Muscle layer of duodenum (tissue), 2 donors: Measurements from ENCODE around the gene PKHD1.

Experiments used
- H3K27ac ChIP-seq: one replicate; pipeline ENCODE4 v1.7.0; 2013; ENCODE audit warnings: mild to moderate bottlenecking, low read length
- H3K27me3 ChIP-seq: one replicate; pipeline ENCODE4 v1.7.0; 2013; ENCODE audit warnings: low read depth, mild to moderate bottlenecking, control low read depth, low read length
- H3K36me3 ChIP-seq, 2 donors: one replicate each; pipeline ENCODE4 v1.7.0; 2013; ENCODE audit warnings: low read length in 2 of 2, control low read depth in 1 of 2, mild to moderate bottlenecking in 1 of 2; ENCODE audit not compliant: insufficient read depth in 2 of 2, control insufficient read depth in 1 of 2
- H3K4me1 ChIP-seq, 2 donors: one replicate each; pipeline ENCODE4 v1.7.0; 2013; ENCODE audit warnings: low read length in 2 of 2, mild to moderate bottlenecking in 2 of 2, control low read depth in 1 of 2, moderate library complexity in 1 of 2; ENCODE audit not compliant: insufficient read depth in 2 of 2, control insufficient read depth in 1 of 2
- H3K4me3 ChIP-seq, 2 donors: one replicate each; pipeline ENCODE4 v1.7.0; 2013; ENCODE audit warnings: low read length in 2 of 2, low read depth in 1 of 2, mild to moderate bottlenecking in 1 of 2
- H3K9me3 ChIP-seq, 2 donors: one replicate each; pipeline ENCODE4 v1.7.0; 2013; ENCODE audit warnings: low read length in 2 of 2, control low read depth in 1 of 2, mild to moderate bottlenecking in 1 of 2; ENCODE audit not compliant: control insufficient read depth in 1 of 2
- donor health status: healthy.

The PKHD1 gene

DNA sequence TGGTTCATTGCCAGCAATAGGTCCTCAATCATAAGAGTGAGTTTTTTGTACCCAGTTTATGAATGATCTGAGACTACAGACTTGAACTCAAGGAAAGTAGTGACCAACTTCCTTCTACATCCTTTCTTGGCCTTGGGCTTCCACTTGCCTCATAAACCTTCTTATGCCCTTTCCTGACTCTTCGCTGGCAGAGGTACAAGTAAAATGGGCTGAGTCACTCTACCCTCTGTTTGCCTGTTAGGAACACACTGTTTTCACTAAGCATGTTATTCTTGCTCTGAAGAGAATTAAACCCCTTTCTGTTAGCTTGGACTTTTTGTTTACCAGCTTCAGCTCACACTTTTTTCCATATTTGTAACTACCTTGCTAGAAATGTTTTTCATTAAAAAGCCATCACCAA lies 74.4 kb downstream of the PKHD1 start:
- no peaks in the 10 kb centered on the region for H3K27me3 ChIP-seq
- no peak overlapping the region for H3K4me3 ChIP-seq
- H3K27ac ChIP-seq = no peak overlapping the region
- peaks cover 0 to 9% of the 10 kb centered on the region in 2 donors for H3K4me1 ChIP-seq
- no peaks in the 10 kb centered on the region for H3K9me3 ChIP-seq
- no peaks in the 10 kb centered on the region for H3K36me3 ChIP-seq

DNA sequence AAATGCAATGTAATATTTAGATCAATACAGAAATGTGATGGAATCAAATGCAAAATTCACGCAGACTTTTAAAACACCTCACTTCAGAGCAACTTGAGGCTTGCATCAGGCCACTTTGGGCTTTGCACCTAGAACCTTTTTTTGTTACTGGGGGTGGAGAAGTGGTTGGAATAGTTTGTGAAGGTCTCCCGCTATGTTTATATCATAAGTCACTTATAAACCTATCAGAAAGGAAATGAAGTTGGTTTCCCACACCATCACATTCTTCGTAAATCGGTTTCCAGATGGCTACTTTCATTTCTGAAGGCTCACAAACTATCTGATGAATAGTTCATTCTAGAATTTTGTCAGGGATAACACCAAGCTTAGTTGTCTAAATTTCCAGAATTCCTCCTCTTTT lies 74.8 kb downstream of the PKHD1 start:
- H3K4me3 ChIP-seq = no peak overlapping the region
- H3K36me3 ChIP-seq = no peaks in the 10 kb centered on the region
- H3K4me1 ChIP-seq = peaks cover 0 to 9% of the 10 kb centered on the region in 2 donors
- no peaks in the 10 kb centered on the region for H3K9me3 ChIP-seq
- no peaks in the 10 kb centered on the region for H3K27me3 ChIP-seq
- H3K27ac ChIP-seq = no peak overlapping the region

DNA sequence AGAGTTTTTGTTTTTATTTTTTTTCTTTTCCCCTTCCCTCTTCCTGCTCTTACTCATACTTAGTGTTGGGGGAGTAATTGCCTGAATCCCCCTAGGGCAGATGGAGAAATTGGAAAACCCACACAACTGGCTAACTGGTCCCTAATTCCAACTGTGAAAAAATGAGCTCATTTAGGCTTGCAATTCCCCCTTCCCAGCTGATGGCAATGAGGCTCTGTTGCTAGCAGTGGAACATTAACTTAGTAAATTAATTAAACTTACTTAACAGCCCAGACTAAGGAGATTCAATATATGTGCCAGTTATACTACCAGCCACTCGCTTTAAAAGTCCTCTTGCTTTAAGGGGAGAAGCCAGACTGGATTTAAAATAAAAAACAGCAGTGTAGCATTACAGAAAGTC lies 76.6 kb downstream of the PKHD1 start:
- no peaks in the 10 kb centered on the region for H3K36me3 ChIP-seq
- no peak overlapping the region for H3K27ac ChIP-seq
- no peaks in the 10 kb centered on the region for H3K9me3 ChIP-seq
- H3K27me3 ChIP-seq = no peaks in the 10 kb centered on the region
- peaks cover 0 to 9% of the 10 kb centered on the region in 2 donors for H3K4me1 ChIP-seq
- no peak overlapping the region for H3K4me3 ChIP-seq

DNA sequence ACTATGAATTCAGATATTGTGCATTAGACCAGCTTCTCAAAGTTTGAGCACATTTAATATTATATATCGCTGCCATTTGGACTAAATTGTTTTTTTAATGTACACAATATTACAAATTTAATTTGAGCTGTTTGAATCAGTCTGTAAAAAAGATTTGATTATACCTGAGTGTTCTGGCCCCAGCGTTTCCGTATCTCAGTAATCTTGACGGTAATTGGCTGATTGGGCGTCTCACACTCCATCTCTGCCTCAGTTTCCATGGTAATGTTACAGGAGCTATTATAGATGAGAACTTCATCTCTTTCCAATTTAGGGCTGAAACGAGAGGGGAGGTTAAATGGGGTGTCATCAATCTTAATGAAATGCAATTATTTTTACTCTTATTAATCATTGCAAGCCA lies 77.3 kb downstream of the PKHD1 start:
- H3K36me3 ChIP-seq = no peaks in the 10 kb centered on the region
- peaks cover 0 to 9% of the 10 kb centered on the region in 2 donors for H3K4me1 ChIP-seq
- H3K9me3 ChIP-seq = no peaks in the 10 kb centered on the region
- H3K27me3 ChIP-seq = no peaks in the 10 kb centered on the region
- H3K27ac ChIP-seq = no peak overlapping the region
- H3K4me3 ChIP-seq = no peak overlapping the region

- Histone ChIP-seq H3K9me3 (no peaks in the 10 kb centered on the region), H3K4me3 (no peak overlapping the region), H3K4me1 (peaks cover 0 to 9% of the 10 kb centered on the region in 2 donors), H3K36me3 (no peaks in the 10 kb centered on the region), H3K27ac (no peak overlapping the region), H3K27me3 (no peaks in the 10 kb centered on the region)
Measured at GRCh38 chr6:52009466-52010140, 77.8 kb downstream of the PKHD1 start.

DNA sequence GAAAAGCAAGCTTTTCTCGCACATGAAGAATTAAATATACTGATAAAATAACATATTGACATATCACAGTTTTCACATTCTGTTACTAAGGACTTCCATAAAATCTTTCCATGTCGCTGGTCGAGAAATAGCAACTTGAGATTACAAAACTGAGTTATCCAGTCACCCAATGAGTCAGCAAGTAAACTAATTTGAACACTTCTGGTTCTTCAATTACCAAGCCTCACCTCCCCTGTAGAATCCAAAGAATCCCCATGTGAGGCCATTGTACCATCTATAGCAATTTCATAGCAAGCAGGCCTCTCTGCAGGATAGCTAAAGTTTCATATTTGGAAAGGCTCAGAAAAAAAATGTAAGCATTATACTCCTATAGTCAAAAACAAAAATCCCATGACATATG lies 87.3 kb downstream of the PKHD1 start:
- Histone ChIP-seq H3K9me3 (no peaks in the 10 kb centered on the region), H3K36me3 (no peaks in the 10 kb centered on the region), H3K4me3 (no peak overlapping the region), H3K4me1 (no peaks in the 10 kb centered on the region), H3K27ac (no peak overlapping the region), H3K27me3 (no peaks in the 10 kb centered on the region)

- H3K27ac ChIP-seq = no peak overlapping the region
- no peaks in the 10 kb centered on the region for H3K27me3 ChIP-seq
- H3K9me3 ChIP-seq = no peaks in the 10 kb centered on the region
- H3K4me3 ChIP-seq = no peak overlapping the region
- no peaks in the 10 kb centered on the region for H3K36me3 ChIP-seq
- H3K4me1 ChIP-seq = no peaks in the 10 kb centered on the region
Measured at GRCh38 chr6:51996296-51996947, 91.0 kb downstream of the PKHD1 start.

DNA sequence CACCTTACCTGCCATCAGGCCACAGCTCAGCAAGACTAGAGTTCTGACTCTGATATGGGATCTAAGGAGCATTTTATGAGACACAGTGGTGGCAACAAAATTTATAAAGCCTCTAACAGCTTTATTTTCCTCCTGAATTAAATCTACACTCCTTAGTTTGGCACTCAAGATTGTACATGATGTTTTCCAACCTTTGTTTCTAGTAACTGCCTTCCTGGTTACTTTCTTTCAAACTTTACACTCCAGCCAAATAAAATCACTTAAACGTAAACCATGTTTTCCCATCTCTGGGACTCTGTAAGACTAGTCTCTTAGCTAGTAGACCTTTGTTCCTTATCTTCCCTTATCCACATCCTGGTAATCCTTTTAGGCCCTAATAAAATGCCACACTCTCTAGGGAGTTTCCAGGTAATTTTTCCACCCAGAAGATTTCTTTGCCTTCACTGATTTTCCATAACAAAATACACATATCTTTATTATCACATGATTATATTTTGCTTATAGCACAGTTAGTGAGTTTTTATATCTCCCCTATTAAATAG lies 92.1 kb downstream of the PKHD1 start:
- Histone ChIP-seq H3K36me3 (no peaks in the 10 kb centered on the region), H3K27me3 (no peaks in the 10 kb centered on the region), H3K27ac (no peak overlapping the region), H3K9me3 (no peaks in the 10 kb centered on the region), H3K4me1 (no peaks in the 10 kb centered on the region), H3K4me3 (no peak overlapping the region)

DNA sequence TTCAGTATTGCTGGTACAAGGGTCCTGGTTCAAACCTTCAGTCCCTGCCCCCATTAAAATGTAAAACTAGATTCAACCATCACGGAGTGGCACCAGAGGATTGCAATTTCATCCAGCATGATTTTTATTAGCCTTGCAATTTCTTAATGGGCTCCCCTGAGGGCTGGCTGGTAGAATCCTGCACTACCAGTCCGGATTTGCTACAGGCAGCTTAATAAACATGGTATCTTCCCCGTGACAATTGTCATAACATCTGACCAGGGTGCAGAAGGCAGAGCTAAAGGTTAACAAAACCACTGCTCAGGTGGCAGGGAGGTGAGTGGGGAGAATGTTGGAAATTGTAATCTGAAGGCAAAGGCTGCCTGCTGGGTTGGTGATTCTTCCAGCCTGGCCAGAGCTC lies 94.5 kb downstream of the PKHD1 start:
- H3K9me3 ChIP-seq = no peaks in the 10 kb centered on the region
- H3K4me3 ChIP-seq = no peak overlapping the region
- H3K4me1 ChIP-seq = no peaks in the 10 kb centered on the region
- H3K36me3 ChIP-seq = no peaks in the 10 kb centered on the region
- no peak overlapping the region for H3K27ac ChIP-seq
- no peaks in the 10 kb centered on the region for H3K27me3 ChIP-seq

- Histone ChIP-seq H3K9me3 (no peaks in the 10 kb centered on the region), H3K27ac (no peak overlapping the region), H3K27me3 (no peaks in the 10 kb centered on the region), H3K4me1 (no peaks in the 10 kb centered on the region), H3K36me3 (no peaks in the 10 kb centered on the region), H3K4me3 (no peak overlapping the region)
Measured at GRCh38 chr6:51989789-51990188, 97.6 kb downstream of the PKHD1 start.

GRCh38 chr6:51986864-51987263 lies 100.5 kb downstream of the PKHD1 start:
- Histone ChIP-seq H3K4me3 (no peak overlapping the region), H3K36me3 (no peaks in the 10 kb centered on the region), H3K9me3 (no peaks in the 10 kb centered on the region), H3K27ac (no peak overlapping the region), H3K27me3 (no peaks in the 10 kb centered on the region), H3K4me1 (no peaks in the 10 kb centered on the region)
